Measurements from ENCODE around the gene DIS3L2. TPM values are rescaled to one million over a fixed set of nuclear protein-coding genes. Genes with fewer than 3 reads are reported as not detected.

Gene DIS3L2
- total RNA-seq, 1 experiment from 2014 or later, result 32.6 TPM

- ChIA-PET POLR2A (no interaction called here), CTCF (interaction anchor here (0.5 to 1.4 kb wide), 3 partner anchors 20 to 599 kb away, joined by 3 read pairs; no protein-coding TSS in a partner anchor)
- DNase-seq (ENCODE audit: unreplicated experiment), result no peak
- no peak for TF ChIP-seq CTCF (IDR thresholded peaks at IDR 0.05; ENCODE audit: unreplicated experiment)
- Mint-ChIP-seq H3K27ac (ENCODE audit: low read depth, unreplicated experiment) (no peak overlapping the region), H3K4me1 (ENCODE audit: insufficient read depth, unreplicated experiment) (no peaks in the 10 kb centered on the region), H3K36me3 (ENCODE audit: insufficient read depth, unreplicated experiment) (no peaks in the 10 kb centered on the region), H3K9me3 (ENCODE audit: unreplicated experiment) (no peaks in the 10 kb centered on the region), H3K27me3 (ENCODE audit: insufficient read depth, unreplicated experiment) (peaks cover 41% of the 10 kb centered on the region), H3K4me3 (ENCODE audit: unreplicated experiment) (no peak overlapping the region)
- intact Hi-C loops (cut with micrococcal nuclease), result no loop called here
- BruUV-seq (replicated peaks), result no TSS peak
Measured at GRCh38 chr2:231918501-231919330, 42.8 kb upstream of the DIS3L2 start.

GRCh38 chr2:231919341-231920035 is 42.0 kb upstream of the DIS3L2 start:
- Mint-ChIP-seq H3K27ac (ENCODE audit: low read depth, unreplicated experiment) (no peak overlapping the region), H3K9me3 (ENCODE audit: unreplicated experiment) (no peaks in the 10 kb centered on the region), H3K4me3 (ENCODE audit: unreplicated experiment) (no peak overlapping the region), H3K27me3 (ENCODE audit: insufficient read depth, unreplicated experiment) (peaks cover 49% of the 10 kb centered on the region), H3K36me3 (ENCODE audit: insufficient read depth, unreplicated experiment) (no peaks in the 10 kb centered on the region), H3K4me1 (ENCODE audit: insufficient read depth, unreplicated experiment) (no peaks in the 10 kb centered on the region)
- no TSS peak for BruUV-seq (replicated peaks)
- no peak for TF ChIP-seq CTCF (IDR thresholded peaks at IDR 0.05; ENCODE audit: unreplicated experiment)
- CTCF ChIA-PET, result interaction anchor here (0.5 to 8.9 kb wide), 7 partner anchors 9 to 598 kb away, joined by 3 to 78 read pairs (median 3); no protein-coding TSS in a partner anchor
- POLR2A ChIA-PET, result no interaction called here
- intact Hi-C loops (cut with micrococcal nuclease), result no loop called here
- DNase-seq (ENCODE audit: unreplicated experiment), result no peak

GRCh38 chr2:231920366-231920765 is 41.1 kb upstream of the DIS3L2 start:
- intact Hi-C loops (cut with micrococcal nuclease), result no loop called here
- Mint-ChIP-seq H3K4me1 (ENCODE audit: insufficient read depth, unreplicated experiment) (no peaks in the 10 kb centered on the region), H3K9me3 (ENCODE audit: unreplicated experiment) (no peaks in the 10 kb centered on the region), H3K27ac (ENCODE audit: low read depth, unreplicated experiment) (no peak overlapping the region), H3K36me3 (ENCODE audit: insufficient read depth, unreplicated experiment) (no peaks in the 10 kb centered on the region), H3K27me3 (ENCODE audit: insufficient read depth, unreplicated experiment) (peaks cover 53% of the 10 kb centered on the region), H3K4me3 (ENCODE audit: unreplicated experiment) (no peak overlapping the region)
- TF ChIP-seq CTCF (IDR thresholded peaks at IDR 0.05; ENCODE audit: unreplicated experiment), result no peak
- DNase-seq (ENCODE audit: unreplicated experiment), result no peak
- no TSS peak for BruUV-seq (replicated peaks)
- CTCF ChIA-PET, result interaction anchor here (0.6 to 8.9 kb wide), 6 partner anchors 14 to 414 kb away, joined by 3 to 78 read pairs (median 4); no protein-coding TSS in a partner anchor
- POLR2A ChIA-PET, result no interaction called here

- no peak overlapping the region for H3K27ac Mint-ChIP-seq (ENCODE audit: low read depth, unreplicated experiment)
- intact Hi-C loops (cut with micrococcal nuclease), result no loop called here
- H3K4me3 Mint-ChIP-seq (ENCODE audit: unreplicated experiment), result no peak overlapping the region
- ChIA-PET POLR2A (no interaction called here), CTCF (interaction anchor here (0.6 to 8.9 kb wide), 6 partner anchors 15 to 635 kb away, joined by 3 to 78 read pairs (median 4); no protein-coding TSS in a partner anchor)
- peaks cover 53% of the 10 kb centered on the region for H3K27me3 Mint-ChIP-seq (ENCODE audit: insufficient read depth, unreplicated experiment)
- H3K36me3 Mint-ChIP-seq (ENCODE audit: insufficient read depth, unreplicated experiment), result no peaks in the 10 kb centered on the region
- no peaks in the 10 kb centered on the region for H3K4me1 Mint-ChIP-seq (ENCODE audit: insufficient read depth, unreplicated experiment)
- BruUV-seq (replicated peaks), result no TSS peak
- TF ChIP-seq CTCF (IDR thresholded peaks at IDR 0.05; ENCODE audit: unreplicated experiment), result no peak
- DNase-seq (ENCODE audit: unreplicated experiment), result no peak
- no peaks in the 10 kb centered on the region for H3K9me3 Mint-ChIP-seq (ENCODE audit: unreplicated experiment)
Measured at GRCh38 chr2:231920795-231921194, 40.7 kb upstream of the DIS3L2 start.
